ENCODE measurements around the gene KLHDC7A. TPM values are rescaled to one million over a fixed set of nuclear protein-coding genes. Genes with fewer than 3 reads are reported as not detected.

The KLHDC7A gene
- polyA plus RNA-seq, 1 donor, result 9.7 TPM

GRCh38 chr1:18469514-18469913, 11.2 kb upstream of the KLHDC7A start:
- DNase-seq, result no peak

- no peak for DNase-seq
Measured at GRCh38 chr1:18470671-18471355, 9.9 kb upstream of the KLHDC7A start.

GRCh38 chr1:18473195-18473815, 7.4 kb upstream of the KLHDC7A start:
- no peak for DNase-seq

- DNase-seq, result no peak
Measured at GRCh38 chr1:18474559-18475175, 6.1 kb upstream of the KLHDC7A start.

- no peak for DNase-seq
Measured at GRCh38 chr1:18475234-18475905, 5.4 kb upstream of the KLHDC7A start.

- DNase-seq, result no peak
Measured at GRCh38 chr1:18479454-18479853, 1.3 kb upstream of the KLHDC7A start.

GRCh38 chr1:18481190-18481920, 625 bp downstream of the KLHDC7A start:
- DNase-seq, result peak; percentile 49

- no peak for DNase-seq
Measured at GRCh38 chr1:18481921-18482701, 1.4 kb downstream of the KLHDC7A start.

- no peak for DNase-seq
Measured at GRCh38 chr1:18482721-18483425, 2.1 kb downstream of the KLHDC7A start.

GRCh38 chr1:18484276-18484675, 3.5 kb downstream of the KLHDC7A start:
- no peak for DNase-seq

- DNase-seq, result no peak
Measured at GRCh38 chr1:18484721-18485120, 4.0 kb downstream of the KLHDC7A start.

GRCh38 chr1:18485227-18485626, 4.5 kb downstream of the KLHDC7A start:
- DNase-seq, result no peak

- DNase-seq, result no peak
Measured at GRCh38 chr1:18486195-18486594, 5.5 kb downstream of the KLHDC7A start.

- DNase-seq, result no peak
Measured at GRCh38 chr1:18489417-18490143, 8.8 kb downstream of the KLHDC7A start.

- no peak for DNase-seq
Measured at GRCh38 chr1:18491168-18491567, 10.4 kb downstream of the KLHDC7A start.

GRCh38 chr1:18494304-18494703, 13.6 kb downstream of the KLHDC7A start:
- no peak for DNase-seq

GRCh38 chr1:18495635-18496034, 14.9 kb downstream of the KLHDC7A start:
- DNase-seq, result no peak

- no peak for DNase-seq
Measured at GRCh38 chr1:18496056-18496455, 15.3 kb downstream of the KLHDC7A start.

- no peak for DNase-seq
Measured at GRCh38 chr1:18496497-18497235, 15.9 kb downstream of the KLHDC7A start.
